GM12864 (cell line): ENCODE results near the gene BTBD16.

Experiments used
- DNase-seq: peaks from one replicate; pipeline ENCODE4 v3.0.0-alpha.2; 2011; ENCODE audit warnings: low read depth
- H3K4me3 ChIP-seq: 2 replicates; pipeline ENCODE4 v1.5.1; 2011; ENCODE audit warnings: mild to moderate bottlenecking, low read depth, low read length, control low read depth
- TF ChIP-seq, protein P1 (sequence below): IDR thresholded peaks from 2 replicates; pipeline ENCODE4 v1.5.1; 2011; ENCODE audit warnings: low read depth, mild to moderate bottlenecking, moderate library complexity, low read length, control low read depth, inconsistent platforms; ENCODE audit errors: missing control alignments

Gene BTBD16

DNA sequence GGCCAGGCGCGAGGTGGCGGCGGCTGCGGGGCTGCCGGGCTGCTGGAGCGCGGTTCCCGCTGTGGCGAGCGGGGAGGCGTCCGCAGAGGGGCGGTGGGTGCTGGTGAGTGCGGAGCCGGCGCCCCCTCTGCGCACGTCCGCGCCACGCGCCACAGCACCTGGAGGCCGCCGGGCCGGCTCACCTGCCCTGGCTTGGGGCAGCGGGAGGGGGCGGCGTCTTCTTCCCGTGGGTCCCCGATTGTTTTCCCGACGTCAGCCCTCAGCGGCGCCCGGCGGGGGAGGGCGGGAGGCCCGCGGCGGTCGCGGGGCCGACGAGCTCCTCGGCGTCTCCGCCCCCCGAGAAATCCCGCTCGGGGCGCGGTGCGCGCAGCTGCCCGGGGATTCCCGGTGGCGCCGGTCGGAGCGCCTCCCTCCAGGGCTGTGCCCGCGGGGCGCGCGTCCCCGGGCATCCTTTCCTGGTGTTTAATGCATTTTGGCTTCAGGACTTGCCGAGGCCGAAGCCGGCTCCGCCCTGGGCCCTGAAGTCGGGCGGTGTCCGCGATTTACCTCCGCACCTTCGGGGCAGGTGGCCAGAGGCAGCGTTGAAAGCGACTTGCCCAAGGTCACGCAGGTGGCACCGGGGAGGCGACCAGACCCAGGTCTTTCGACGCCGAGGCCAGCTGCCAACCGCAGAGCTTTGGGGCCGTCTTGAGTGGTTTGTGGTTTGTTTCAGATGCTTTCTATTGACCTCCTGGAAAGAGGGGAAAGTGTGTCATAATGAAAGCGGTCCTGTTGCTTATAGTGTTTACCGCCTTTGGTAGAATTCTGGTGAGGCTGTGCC lies 104.0 kb downstream of the BTBD16 start:
- peak overlapping the region; percentile 57 for H3K4me3 ChIP-seq
- TF ChIP-seq, protein P1, sequence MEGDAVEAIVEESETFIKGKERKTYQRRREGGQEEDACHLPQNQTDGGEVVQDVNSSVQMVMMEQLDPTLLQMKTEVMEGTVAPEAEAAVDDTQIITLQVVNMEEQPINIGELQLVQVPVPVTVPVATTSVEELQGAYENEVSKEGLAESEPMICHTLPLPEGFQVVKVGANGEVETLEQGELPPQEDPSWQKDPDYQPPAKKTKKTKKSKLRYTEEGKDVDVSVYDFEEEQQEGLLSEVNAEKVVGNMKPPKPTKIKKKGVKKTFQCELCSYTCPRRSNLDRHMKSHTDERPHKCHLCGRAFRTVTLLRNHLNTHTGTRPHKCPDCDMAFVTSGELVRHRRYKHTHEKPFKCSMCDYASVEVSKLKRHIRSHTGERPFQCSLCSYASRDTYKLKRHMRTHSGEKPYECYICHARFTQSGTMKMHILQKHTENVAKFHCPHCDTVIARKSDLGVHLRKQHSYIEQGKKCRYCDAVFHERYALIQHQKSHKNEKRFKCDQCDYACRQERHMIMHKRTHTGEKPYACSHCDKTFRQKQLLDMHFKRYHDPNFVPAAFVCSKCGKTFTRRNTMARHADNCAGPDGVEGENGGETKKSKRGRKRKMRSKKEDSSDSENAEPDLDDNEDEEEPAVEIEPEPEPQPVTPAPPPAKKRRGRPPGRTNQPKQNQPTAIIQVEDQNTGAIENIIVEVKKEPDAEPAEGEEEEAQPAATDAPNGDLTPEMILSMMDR = no peak
- peak; percentile 50 for DNase-seq

DNA sequence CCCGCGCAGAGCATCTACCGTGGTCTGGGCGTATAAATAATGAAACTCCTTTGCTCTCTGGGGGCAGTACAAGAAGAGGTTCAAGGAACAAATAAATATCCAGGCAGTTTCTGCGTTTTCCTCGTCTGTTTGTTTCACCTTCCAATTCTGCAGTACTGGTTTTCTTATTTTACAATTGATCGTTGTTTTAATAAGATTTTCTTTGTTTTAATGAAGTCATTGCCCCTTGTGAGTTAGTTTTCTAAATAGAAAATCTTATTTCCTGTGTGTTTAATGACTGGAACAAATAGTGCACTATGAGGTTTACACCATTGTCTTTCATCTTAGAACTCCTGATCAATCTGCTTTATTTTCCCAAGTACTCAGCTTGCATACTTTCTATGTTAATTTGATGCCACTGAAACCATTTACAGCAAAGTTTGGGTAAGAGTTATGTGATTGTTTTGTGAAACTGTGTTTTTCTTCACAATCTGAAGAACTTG lies 104.6 kb downstream of the BTBD16 start:
- DNase-seq = no peak
- TF ChIP-seq, protein P1 = no peak
- H3K4me3 ChIP-seq = no peak overlapping the region

DNA sequence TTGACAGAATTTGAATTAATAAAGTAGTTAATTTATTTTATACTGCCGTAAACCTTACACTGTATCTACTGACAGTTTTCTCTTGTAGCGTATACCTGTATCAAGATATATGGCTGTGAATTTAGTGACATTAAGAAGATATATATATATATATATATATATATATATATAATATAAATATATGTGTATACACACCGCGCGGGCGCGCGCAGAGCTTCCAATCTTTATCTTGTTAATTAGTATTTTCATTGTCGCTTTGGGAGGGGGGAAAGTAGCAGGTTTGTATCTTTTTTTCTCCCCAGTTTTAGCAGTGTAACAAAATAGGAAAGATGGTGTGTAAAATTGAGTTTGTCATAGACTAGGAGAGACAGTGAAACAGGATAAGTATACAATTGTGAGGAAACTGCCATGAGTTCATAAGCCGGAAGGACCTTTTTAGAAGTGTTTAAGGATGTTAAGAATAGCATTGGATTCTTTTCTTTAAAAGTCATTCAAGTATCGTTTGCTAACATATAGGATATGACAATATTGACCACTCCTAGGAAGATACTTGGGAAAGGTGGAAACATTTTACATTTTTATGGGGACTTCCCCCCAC lies 105.4 kb downstream of the BTBD16 start:
- no peak overlapping the region for H3K4me3 ChIP-seq
- TF ChIP-seq, protein P1 = no peak
- no peak for DNase-seq

DNA sequence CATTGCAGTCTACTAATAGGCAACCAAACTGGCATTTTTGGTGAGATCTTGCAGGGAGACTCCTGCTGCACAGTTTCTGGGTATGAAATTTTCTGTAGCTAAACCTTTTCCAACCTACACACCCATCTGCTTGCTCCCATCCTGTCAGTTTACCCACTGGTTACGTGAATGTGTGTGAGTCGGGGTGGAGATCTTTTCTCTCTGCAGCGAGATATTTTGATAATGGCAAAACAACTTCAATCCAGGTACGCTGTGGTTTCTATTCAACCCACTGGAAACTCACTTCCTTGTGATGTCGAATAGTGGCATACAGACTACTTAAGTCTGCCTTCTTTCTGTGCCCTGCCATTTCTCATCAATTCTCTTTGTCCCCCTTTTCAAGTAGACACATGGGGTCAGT lies 107.9 kb downstream of the BTBD16 start:
- TF ChIP-seq, protein P1 = no peak
- no peak overlapping the region for H3K4me3 ChIP-seq

DNA sequence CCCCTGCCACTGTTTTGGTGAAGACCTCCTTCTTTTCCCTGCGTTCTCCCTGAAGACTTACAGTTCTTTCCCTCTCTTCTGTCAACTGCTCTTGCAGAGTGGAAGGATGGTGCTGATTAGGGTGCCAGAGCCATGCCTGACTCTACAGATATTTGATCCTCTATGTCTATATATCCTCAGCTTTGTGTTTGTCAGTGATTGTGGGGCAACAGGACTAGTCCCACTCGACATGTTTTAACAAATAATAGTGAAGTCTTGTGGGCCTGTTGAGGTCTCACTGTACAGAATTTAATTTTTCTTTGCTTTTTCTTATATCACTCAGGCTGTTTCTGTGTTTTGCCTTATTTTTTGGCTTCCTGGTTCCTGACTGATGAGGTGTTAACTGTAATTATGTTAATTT lies 108.4 kb downstream of the BTBD16 start:
- H3K4me3 ChIP-seq = no peak overlapping the region
- no peak for DNase-seq
- TF ChIP-seq, protein P1 = no peak

More for the DNA sequence above, 107.9 kb downstream of the BTBD16 start:
- no peak for DNase-seq

DNA sequence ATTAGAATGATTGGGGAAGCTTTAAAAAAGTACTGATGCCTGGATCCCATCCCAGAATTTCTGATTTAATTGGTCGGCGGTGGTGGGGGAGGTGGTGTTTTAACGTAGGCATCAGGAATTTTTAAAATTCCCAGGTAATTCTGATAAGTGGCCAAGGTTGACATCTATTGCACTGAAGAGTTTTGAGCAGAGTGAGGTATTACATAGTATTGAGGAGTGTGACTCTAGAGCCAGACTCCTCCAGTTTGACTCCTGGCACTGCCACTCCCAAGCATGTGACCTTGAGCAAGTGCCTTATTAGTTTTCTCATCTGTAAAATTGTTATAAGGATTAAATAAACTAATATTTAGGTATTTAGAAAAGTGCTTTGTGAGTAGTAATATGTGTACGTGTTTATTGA lies 109.6 kb downstream of the BTBD16 start:
- TF ChIP-seq, protein P1 = no peak

DNA sequence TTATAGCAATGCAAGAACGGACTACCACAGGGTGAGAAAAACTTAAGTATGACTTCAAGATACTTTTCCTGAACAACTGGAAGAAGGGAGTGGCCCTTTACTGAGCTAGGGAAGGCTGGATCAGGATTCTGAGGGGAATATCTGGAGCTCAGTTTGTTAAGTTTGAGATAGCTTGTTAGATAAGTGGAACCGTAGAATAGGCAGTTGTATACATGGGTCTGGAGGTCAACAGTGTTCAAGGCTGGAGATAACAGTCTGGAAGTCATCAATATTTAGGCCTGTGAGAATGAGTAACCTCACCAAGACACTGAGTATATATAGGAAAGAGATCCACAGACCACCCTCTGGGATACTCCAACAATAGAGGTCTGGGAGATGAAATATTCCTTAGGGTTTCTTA lies 110.6 kb downstream of the BTBD16 start:
- DNase-seq = no peak
- TF ChIP-seq, protein P1 = no peak

More for the DNA sequence above, 109.6 kb downstream of the BTBD16 start:
- H3K4me3 ChIP-seq = no peak overlapping the region
- DNase-seq = no peak

More for the DNA sequence above, 110.6 kb downstream of the BTBD16 start:
- H3K4me3 ChIP-seq = no peak overlapping the region
